PC-9 (cell line): ENCODE measurements around the gene DOCK3. TPM values are rescaled to one million over a fixed set of nuclear protein-coding genes. Genes with fewer than 3 reads are reported as not detected.

Experiments
- BruUV-seq: library from RNA; stranded (reverse); fragments of 400-500 nt; replicated peaks from 2 replicates; lab custom pipeline; 2021; lab: Mats Ljungman, UMichigan
- CTCF ChIA-PET: fragments of 300-600 bp; sonication (Branson Sonifier 250); formaldehyde crosslinking; loops from one replicate; lab custom pipeline; 2022; ENCODE audit warnings: antibody characterized with exemption; lab: Charles Lee
- POLR2A ChIA-PET: fragments of 300-600 bp; sonication (Branson Sonifier 250); formaldehyde crosslinking; loops from one replicate; lab custom pipeline; 2022; ENCODE audit warnings: antibody characterized with exemption; ENCODE audit not compliant: unreplicated experiment; lab: Charles Lee
- DNase-seq, 2 experiments: peaks; one replicate each; pipeline versions ENCODE4 v3.0.0 to v3.0.0-alpha.2; 2015 to 2022; ENCODE audit warnings: mixed read lengths in 1 of 2
- H2AFZ ChIP-seq: fragments of 200-600 bp; sonication (generic); 2 replicates; pipeline ENCODE4 v1.8.1; 2017; ENCODE audit warnings: antibody characterized with exemption
- H3F3A ChIP-seq: fragments of 200-600 bp; sonication (generic); 2 replicates; pipeline ENCODE4 v1.8.1; 2017; ENCODE audit warnings: antibody characterized with exemption, mild to moderate bottlenecking, low read depth; ENCODE audit not compliant: insufficient read depth
- H3K27ac ChIP-seq: fragments of 200-600 bp; sonication (generic); 2 replicates; pipeline ENCODE4 v1.6.1; 2016; ENCODE audit warnings: mixed run types
- H3K27me3 ChIP-seq: fragments of 200-600 bp; sonication (generic); 2 replicates; pipeline ENCODE4 v1.6.1; 2016; ENCODE audit warnings: low read depth, mixed run types; ENCODE audit not compliant: insufficient read depth
- H3K36me3 ChIP-seq: fragments of 200-600 bp; sonication (generic); 2 replicates; pipeline ENCODE4 v1.6.1; 2016; ENCODE audit warnings: low read depth, mixed run types
- H3K4me1 ChIP-seq: fragments of 200-600 bp; sonication (generic); replicated peaks from 2 replicates; pipeline ENCODE4 v1.6.1; 2016; ENCODE audit warnings: mixed run types; ENCODE audit not compliant: insufficient read depth
- H3K4me2 ChIP-seq: fragments of 200-600 bp; sonication (generic); 2 replicates; pipeline ENCODE4 v1.6.1; 2017; ENCODE audit warnings: mixed run types
- H3K4me3 ChIP-seq: fragments of 200-600 bp; sonication (generic); 2 replicates; pipeline ENCODE4 v1.6.1; 2016; ENCODE audit warnings: mixed run types
- H3K79me2 ChIP-seq: fragments of 200-600 bp; sonication (generic); 2 replicates; pipeline ENCODE4 v1.6.1; 2017; ENCODE audit warnings: low read depth, mixed run types
- H3K9me2 ChIP-seq: fragments of 200-600 bp; sonication (generic); 2 replicates; pipeline ENCODE4 v1.8.1; 2017; ENCODE audit warnings: mild to moderate bottlenecking; ENCODE audit not compliant: insufficient read depth
- H3K9me3 ChIP-seq: fragments of 200-600 bp; sonication (generic); 2 replicates; pipeline ENCODE4 v1.8.1; 2016; ENCODE audit warnings: low read depth; ENCODE audit not compliant: insufficient read depth
- H4K20me1 ChIP-seq: fragments of 200-600 bp; sonication (generic); 2 replicates; pipeline ENCODE4 v1.8.1; 2017; ENCODE audit not compliant: insufficient read depth
- CTCF ChIP-seq: fragments of 200-600 bp; sonication (generic); conservative IDR thresholded peaks from 2 replicates; pipeline ENCODE4 v1.6.1; 2017; ENCODE audit warnings: mixed run types, antibody characterized with exemption, mild to moderate bottlenecking, moderate library complexity
- EZH2 ChIP-seq: fragments of 200-600 bp; sonication (generic); IDR thresholded peaks from 2 replicates; pipeline ENCODE4 v1.8.0; 2017; ENCODE audit warnings: antibody characterized with exemption, low read depth
- intact Hi-C: fragments of 100-400 bp; cut with micrococcal nuclease; formaldehyde crosslinking; loops from one replicate; pipeline ENCODE4 v1.10.0; 2022; ENCODE audit not compliant: unreplicated experiment
- total RNA-seq: library from RNA; stranded (reverse); gene quantifications from 2 replicates; pipeline ENCODE4 v1.2.3, GENCODE V29; 2021

Gene DOCK3
- total RNA-seq, 1 experiment from 2014 or later: 16.9 TPM

GRCh38 chr3:51353131-51353530, 678.4 kb downstream of the DOCK3 start:
- no peaks in the 10 kb centered on the region for H3K79me2 ChIP-seq
- no peaks in the 10 kb centered on the region for H3K9me3 ChIP-seq
- peaks cover 6% of the 10 kb centered on the region; the same call in 1 of the 2 replicates for H3K36me3 ChIP-seq
- peaks cover 26% of the 10 kb centered on the region for H3K4me1 ChIP-seq
- H2AFZ ChIP-seq: no peak overlapping the region
- peaks cover 13% of the 10 kb centered on the region; the same call in 1 of the 2 replicates for H3F3A ChIP-seq
- no peak for DNase-seq
- TF ChIP-seq EZH2 (no peak), CTCF (no peak)
- no peaks in the 10 kb centered on the region for H3K27me3 ChIP-seq
- no peak overlapping the region for H3K4me3 ChIP-seq
- intact Hi-C loops: no loop called here
- no peaks in the 10 kb centered on the region for H3K9me2 ChIP-seq
- H4K20me1 ChIP-seq: no peaks in the 10 kb centered on the region
- ChIA-PET CTCF (no interaction called here), POLR2A (no interaction called here)
- no peak overlapping the region for H3K4me2 ChIP-seq
- no TSS peak for BruUV-seq
- H3K27ac ChIP-seq: no peak overlapping the region

GRCh38 chr3:51353691-51354090, 679.0 kb downstream of the DOCK3 start:
- Histone ChIP-seq H3F3A (peaks cover 13% of the 10 kb centered on the region; the same call in 1 of the 2 replicates), H3K9me2 (no peaks in the 10 kb centered on the region), H3K27ac (no peak overlapping the region), H3K36me3 (peaks cover 6% of the 10 kb centered on the region; the same call in 1 of the 2 replicates), H3K4me3 (no peak overlapping the region), H2AFZ (no peak overlapping the region), H3K4me1 (peaks cover 26% of the 10 kb centered on the region), H3K79me2 (no peaks in the 10 kb centered on the region), H3K27me3 (no peaks in the 10 kb centered on the region), H3K4me2 (no peak overlapping the region), H4K20me1 (no peaks in the 10 kb centered on the region), H3K9me3 (no peaks in the 10 kb centered on the region)
- TF ChIP-seq EZH2: no peak
- no peak for TF ChIP-seq CTCF
- no TSS peak for BruUV-seq
- intact Hi-C loops: no loop called here
- DNase-seq: no peak
- CTCF ChIA-PET: no interaction called here
- POLR2A ChIA-PET: no interaction called here

- Histone ChIP-seq H3K79me2 (no peaks in the 10 kb centered on the region), H3K27me3 (no peaks in the 10 kb centered on the region), H3K4me3 (no peak overlapping the region), H3K9me3 (no peaks in the 10 kb centered on the region), H3K27ac (no peak overlapping the region), H3K36me3 (peaks cover 6% of the 10 kb centered on the region; the same call in 1 of the 2 replicates), H3K9me2 (no peaks in the 10 kb centered on the region), H3K4me1 (peaks cover 26% of the 10 kb centered on the region), H3K4me2 (no peak overlapping the region), H4K20me1 (no peaks in the 10 kb centered on the region), H2AFZ (no peak overlapping the region), H3F3A (peaks cover 13% of the 10 kb centered on the region; the same call in 1 of the 2 replicates)
- DNase-seq: peak in 1 of 2 experiments; percentile 5
- TF ChIP-seq CTCF (no peak), EZH2 (no peak)
- POLR2A ChIA-PET: no interaction called here
- no TSS peak for BruUV-seq
- CTCF ChIA-PET: no interaction called here
- intact Hi-C loops: no loop called here
Observed at GRCh38 chr3:51354172-51354571, 679.4 kb downstream of the DOCK3 start.
